Suprapubic skin (tissue), 4 donors: ENCODE results near the gene LRRFIP1.

Experiments
- CTCF ChIP-seq, 2 donors: fragments of 200-600 bp in 1 of 2; fragments of 450-650 bp in 1 of 2; sonication (generic) in 1 of 2; IDR thresholded peaks; one replicate each; pipeline ENCODE4 v1.5.1; 2016 to 2019; ENCODE audit warnings: antibody characterized with exemption in 2 of 2, mild to moderate bottlenecking in 1 of 2, moderate library complexity in 1 of 2
- POLR2A ChIP-seq, 2 donors: fragments of 450-650 bp; IDR thresholded peaks; one replicate each; pipeline ENCODE4 v1.6.1; 2017; ENCODE audit warnings: antibody characterized with exemption in 2 of 2, mild to moderate bottlenecking in 2 of 2, moderate library complexity in 2 of 2
- POLR2AphosphoS5 ChIP-seq, 3 donors: sonication (generic); formaldehyde crosslinking; IDR thresholded peaks; one replicate each; pipeline ENCODE4 v1.6.1; 2017; ENCODE audit warnings: antibody characterized with exemption in 3 of 3

- TF ChIP-seq CTCF (IDR thresholded peaks at IDR 0.05), result no peak
- TF ChIP-seq POLR2A (IDR thresholded peaks at IDR 0.05), result no peak
- no peak for TF ChIP-seq POLR2AphosphoS5 (IDR thresholded peaks at IDR 0.05)
Measured at GRCh38 chr2:237624565-237624964, 2.8 kb upstream of the LRRFIP1 start.
